ENCODE measurements around the gene ZNF674. TPM values are rescaled to one million over a fixed set of nuclear protein-coding genes. Genes with fewer than 3 reads are reported as not detected.

The ZNF674 gene
- total and polyA plus RNA-seq, 9 of the 15 experiments (the other 6 are each of a cell fraction or from before 2014, with no cell fraction given), result 1.2 to 4.7 (median 2.6) TPM

GRCh38 chrX:46571423-46572339 lies 26.5 kb upstream of the ZNF674 start (continued):
- TF ChIP-seq, protein P1, sequence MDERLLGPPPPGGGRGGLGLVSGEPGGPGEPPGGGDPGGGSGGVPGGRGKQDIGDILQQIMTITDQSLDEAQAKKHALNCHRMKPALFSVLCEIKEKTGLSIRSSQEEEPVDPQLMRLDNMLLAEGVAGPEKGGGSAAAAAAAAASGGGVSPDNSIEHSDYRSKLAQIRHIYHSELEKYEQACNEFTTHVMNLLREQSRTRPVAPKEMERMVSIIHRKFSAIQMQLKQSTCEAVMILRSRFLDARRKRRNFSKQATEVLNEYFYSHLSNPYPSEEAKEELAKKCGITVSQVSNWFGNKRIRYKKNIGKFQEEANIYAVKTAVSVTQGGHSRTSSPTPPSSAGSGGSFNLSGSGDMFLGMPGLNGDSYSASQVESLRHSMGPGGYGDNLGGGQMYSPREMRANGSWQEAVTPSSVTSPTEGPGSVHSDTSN (CRISPR knock-in tag; IDR thresholded peaks at IDR 0.05; ENCODE audit: low read depth), result no peak
- TF ChIP-seq, protein P1 (tag; conservative IDR thresholded peaks at IDR 0.05; ENCODE audit: low read depth), result no peak
- no peak for TF ChIP-seq GATA2 (CRISPR knock-in tag; IDR thresholded peaks at IDR 0.05)
- no peak for TF ChIP-seq ARNT (IDR thresholded peaks at IDR 0.05)
- no peak for TF ChIP-seq ZNF197 (CRISPR knock-in tag; IDR thresholded peaks at IDR 0.05; ENCODE audit: low read depth)

DNA sequence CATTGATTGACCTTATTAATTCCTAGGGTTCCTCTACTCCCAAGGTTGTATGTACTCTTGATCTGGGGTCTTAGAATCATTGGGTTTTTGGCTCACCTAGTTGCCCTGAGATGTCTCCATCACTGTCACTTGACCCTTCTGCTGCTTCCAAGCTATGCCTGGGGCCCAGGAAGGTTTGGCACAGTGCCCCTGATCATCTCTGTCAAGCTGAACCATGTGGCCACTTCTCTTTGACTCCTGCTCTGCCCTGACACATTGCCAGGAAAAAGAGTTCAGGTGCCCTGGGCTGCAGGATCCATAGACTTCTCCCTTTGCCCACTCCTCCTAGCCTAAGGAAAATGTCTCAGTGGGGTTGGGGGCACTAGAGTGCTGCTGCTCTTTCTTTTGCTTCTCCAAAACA lies 24.4 kb upstream of the ZNF674 start:
- no peaks in the 10 kb centered on the region for H3K79me2 ChIP-seq (ENCODE audit: control insufficient read depth, insufficient read depth, low read length)
- H3K9me3 ChIP-seq (replicated peaks; ENCODE audit: control insufficient read depth, insufficient read depth, low read depth, low read length), result no peaks in the 10 kb centered on the region
- no TSS peak for BruUV-seq (replicated peaks)
- in situ Hi-C loops (cut with MboI), result no loop called here
- H2AFZ ChIP-seq (ENCODE audit: low read depth, low read length), result no peak overlapping the region
- no peak overlapping the region for H3K4me3 ChIP-seq
- no peaks in the 10 kb centered on the region for H3K36me3 ChIP-seq (ENCODE audit: control insufficient read depth, insufficient read depth, low read length)
- H3K9ac ChIP-seq (ENCODE audit: insufficient read depth in 1 of 2, low read depth in 2 of 2, low read length in 2 of 2), result no peak overlapping the region
- H4K20me1 ChIP-seq (replicated peaks; ENCODE audit: control insufficient read depth, insufficient read depth, low read length), result no peaks in the 10 kb centered on the region
- H3K27me3 ChIP-seq (ENCODE audit: control insufficient read depth in 2 of 2, insufficient read depth in 2 of 2, low read length in 2 of 2), result no peaks in the 10 kb centered on the region
- ATAC-seq, result no peak
- no peak overlapping the region for H3K4me2 ChIP-seq (ENCODE audit: insufficient read depth, low read length)
- no peak overlapping the region for H3K27ac ChIP-seq (ENCODE audit: extremely low read depth, low read depth, low read length)
- intact Hi-C loops (cut with micrococcal nuclease), result no loop called here
- POLR2A ChIA-PET, result no interaction called here
- DNase-seq (ENCODE audit: extremely low read depth in 1 of 4, low spot score in 3 of 4), result no peak
- H3K4me1 ChIP-seq (replicated peaks in 1 of 2; ENCODE audit: control insufficient read depth in 2 of 2, insufficient read depth in 2 of 2, low read length in 2 of 2), result no peaks in the 10 kb centered on the region; a peak in 1 of 5 replicates
- no peak for FAIRE-seq
- CTCF ChIA-PET (ENCODE audit: low intra/inter-chr PET ratio), result no interaction called here
- H3K9me1 ChIP-seq (ENCODE audit: control insufficient read depth, insufficient read depth, low read length), result no peaks in the 10 kb centered on the region
- TF ChIP-seq FOXM1 (IDR thresholded peaks at IDR 0.05; ENCODE audit: low read depth) (no peak), FOXM1 (CRISPR knock-in tag; IDR thresholded peaks at IDR 0.05; ENCODE audit: low read depth) (no peak), BCL6 (CRISPR knock-in tag; IDR thresholded peaks at IDR 0.05) (no peak), E2F6 (IDR thresholded peaks at IDR 0.05; ENCODE audit: borderline replicate concordance in 1 of 2, extremely low read depth in 1 of 2, insufficient read depth in 1 of 2, insufficient read length in 1 of 2, low read depth in 1 of 2, low read length in 1 of 2, poor library complexity in 1 of 2, severe bottlenecking in 1 of 2) (no peak), RREB1 (CRISPR knock-in tag; IDR thresholded peaks at IDR 0.05) (no peak)

All from K562 (cell line).